Activated CD4-positive, alpha-beta memory T cell treated with anti-CD3 and anti-CD28 coated beads for 36 hours (primary cell): Measurements from ENCODE around the gene ERMN. TPM values are rescaled to one million over a fixed set of nuclear protein-coding genes. Genes with fewer than 3 reads are reported as not detected.
"Not testable (repeated sequence)": the region's sequence is repeated elsewhere in the genome, so short reads cannot be mapped to it uniquely, and the experiment has no call there.

Source experiments
- CTCF ChIA-PET: fragments of 350-600 bp; sonication (Branson Sonifier 250); formaldehyde crosslinking; loops from one replicate; lab custom pipeline; 2021; ENCODE audit warnings: antibody characterized with exemption, inconsistent platforms; lab: Charles Lee
- POLR2A ChIA-PET: fragments of 350-600 bp; sonication (Branson Sonifier 250); formaldehyde crosslinking; loops from one replicate; lab custom pipeline; 2021; ENCODE audit warnings: antibody characterized with exemption; lab: Charles Lee
- DNase-seq: peaks from one replicate; pipeline ENCODE4 v3.0.0-alpha.2; 2020
- H3K27ac Mint-ChIP-seq: one replicate; pipeline ENCODE4 v1.8.0; 2021; ENCODE audit warnings: mixed read lengths
- H3K27me3 Mint-ChIP-seq: one replicate; pipeline ENCODE4 v1.8.0; 2021; ENCODE audit warnings: mixed read lengths
- H3K36me3 Mint-ChIP-seq: one replicate; pipeline ENCODE4 v1.8.0; 2021; ENCODE audit warnings: mixed read lengths
- H3K4me1 Mint-ChIP-seq: one replicate; pipeline ENCODE4 v1.8.0; 2021; ENCODE audit warnings: low read depth, mixed read lengths
- H3K4me3 Mint-ChIP-seq: one replicate; pipeline ENCODE4 v1.8.0; 2021; ENCODE audit warnings: mild to moderate bottlenecking, mixed read lengths
- H3K9me3 Mint-ChIP-seq: one replicate; pipeline ENCODE4 v1.8.0; 2021; ENCODE audit warnings: mixed read lengths
- intact Hi-C: fragments of 100-400 bp; cut with micrococcal nuclease; formaldehyde crosslinking; loops from one replicate; pipeline ENCODE4 v1.15.1; 2023
- total RNA-seq, 2 experiments: library from RNA; stranded (reverse); gene quantifications; one replicate each; pipeline ENCODE4 v1.2.3, GENCODE V29; 2021

The ERMN gene, protein sequence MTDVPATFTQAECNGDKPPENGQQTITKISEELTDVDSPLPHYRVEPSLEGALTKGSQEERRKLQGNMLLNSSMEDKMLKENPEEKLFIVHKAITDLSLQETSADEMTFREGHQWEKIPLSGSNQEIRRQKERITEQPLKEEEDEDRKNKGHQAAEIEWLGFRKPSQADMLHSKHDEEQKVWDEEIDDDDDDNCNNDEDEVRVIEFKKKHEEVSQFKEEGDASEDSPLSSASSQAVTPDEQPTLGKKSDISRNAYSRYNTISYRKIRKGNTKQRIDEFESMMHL
- total RNA-seq: 1 to 10 TPM in 1 of 2 experiments, under 1 TPM in 1; 0.82 to 1.5 TPM

DNA sequence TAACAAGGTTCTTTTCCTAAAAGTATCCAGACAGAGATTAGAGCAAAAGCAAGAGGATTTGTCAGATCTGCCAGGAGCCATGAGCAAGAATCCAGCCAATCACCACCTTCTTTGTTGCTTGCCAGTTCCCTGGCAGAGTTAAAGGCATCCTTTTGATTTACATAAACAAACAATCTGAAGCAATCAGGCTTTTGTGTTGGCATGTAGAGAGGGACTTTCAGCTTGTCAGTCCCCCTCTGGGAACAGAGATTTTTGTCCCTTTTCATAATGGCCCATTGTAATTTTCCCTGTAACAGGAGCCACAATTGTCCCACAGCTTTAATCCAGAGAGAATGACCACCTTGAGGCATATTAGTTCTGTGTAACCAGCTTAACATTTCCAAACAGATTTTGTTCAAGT, at the start of gene ERMN:
Gene ERMN (minus strand): TSS at position 39 of the 400 bp plus-strand sequence. CDS start 182 bp downstream, outside the sequence.
- H3K4me1 Mint-ChIP-seq: peaks cover 26% of the 10 kb centered on the region
- DNase-seq: no peak
- ChIA-PET POLR2A (interaction anchor here (1.2 kb wide), 2 partner anchors 88 to 135 kb away, joined by 3 to 6 read pairs; no protein-coding TSS in a partner anchor), CTCF (interaction anchor here (0.6 to 17.2 kb wide), 17 partner anchors 8 to 471 kb away, joined by 3 to 316 read pairs (median 26); partner anchors contain the start of genes ACVR1C and CYTIP)
- intact Hi-C loops: loop anchor here (2.0 kb wide), 2 partner anchors 13 to 151 kb away; no protein-coding TSS in a partner anchor
- peaks cover 6% of the 10 kb centered on the region for H3K36me3 Mint-ChIP-seq
- H3K27ac Mint-ChIP-seq: no peak within 1 kb of the TSS
- H3K9me3 Mint-ChIP-seq: no peaks in the 10 kb centered on the region
- H3K27me3 Mint-ChIP-seq: no peaks in the 10 kb centered on the region
- H3K4me3 Mint-ChIP-seq: no peak within 1 kb of the TSS

DNA sequence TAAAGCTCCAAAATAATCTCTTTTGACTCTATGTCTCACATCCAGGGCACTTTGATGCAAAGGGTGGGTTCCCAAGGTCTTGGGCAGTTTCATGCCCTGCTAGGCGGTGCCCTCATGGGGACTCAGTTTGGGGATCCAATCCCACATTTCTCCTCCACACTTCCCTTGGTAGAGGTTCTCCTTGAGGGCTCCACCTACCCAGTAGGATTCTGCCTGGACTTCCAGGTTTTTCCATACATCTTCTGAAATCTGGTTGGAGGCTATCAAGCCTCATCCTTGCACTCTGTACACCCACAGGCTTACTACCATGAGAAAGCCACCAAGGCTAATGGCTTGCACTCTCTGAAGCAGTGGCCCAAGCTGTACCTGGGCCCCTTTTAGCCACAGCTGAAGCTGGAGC, 49.8 kb upstream of the ERMN start:
- peaks cover 27% of the 10 kb centered on the region for H3K9me3 Mint-ChIP-seq

DNA sequence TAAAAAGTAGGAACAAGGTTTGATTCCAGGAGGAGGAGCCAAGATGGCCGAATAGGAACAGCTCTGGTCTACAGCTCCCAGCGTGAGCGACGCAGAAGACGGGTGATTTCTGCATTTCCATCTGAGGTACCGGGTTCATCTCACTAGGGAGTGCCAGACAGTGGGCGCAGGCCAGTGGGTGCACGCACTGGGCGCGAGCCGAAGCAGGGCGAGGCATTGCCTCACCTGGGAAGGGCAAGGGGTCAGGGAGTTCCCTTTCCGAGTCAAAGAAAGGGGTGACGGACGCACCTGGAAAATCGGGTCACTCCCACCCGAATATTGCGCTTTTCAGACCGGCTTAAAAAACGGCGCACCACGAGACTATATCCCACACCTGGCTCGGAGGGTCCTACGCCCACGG, 42.9 kb upstream of the ERMN start:
- intact Hi-C loops, H3K27ac Mint-ChIP-seq, H3K27me3 Mint-ChIP-seq, DNase-seq, H3K9me3 Mint-ChIP-seq, CTCF ChIA-PET, H3K4me3 Mint-ChIP-seq, H3K36me3 Mint-ChIP-seq, POLR2A ChIA-PET: not testable (repeated sequence)
- H3K4me1 Mint-ChIP-seq: peaks cover 19% of the 10 kb centered on the region

More for the DNA sequence above, 49.8 kb upstream of the ERMN start:
- POLR2A ChIA-PET: no interaction called here
- H3K27me3 Mint-ChIP-seq: no peaks in the 10 kb centered on the region
- DNase-seq: no peak
- peaks cover 8% of the 10 kb centered on the region for H3K4me1 Mint-ChIP-seq
- no peak overlapping the region for H3K4me3 Mint-ChIP-seq
- H3K27ac Mint-ChIP-seq: no peak overlapping the region
- peaks cover 36% of the 10 kb centered on the region for H3K36me3 Mint-ChIP-seq
- intact Hi-C loops: no loop called here
- CTCF ChIA-PET: interaction anchor here (0.6 kb wide), 1 partner anchor 38 kb away, joined by 3 read pairs; no protein-coding TSS in a partner anchor

DNA sequence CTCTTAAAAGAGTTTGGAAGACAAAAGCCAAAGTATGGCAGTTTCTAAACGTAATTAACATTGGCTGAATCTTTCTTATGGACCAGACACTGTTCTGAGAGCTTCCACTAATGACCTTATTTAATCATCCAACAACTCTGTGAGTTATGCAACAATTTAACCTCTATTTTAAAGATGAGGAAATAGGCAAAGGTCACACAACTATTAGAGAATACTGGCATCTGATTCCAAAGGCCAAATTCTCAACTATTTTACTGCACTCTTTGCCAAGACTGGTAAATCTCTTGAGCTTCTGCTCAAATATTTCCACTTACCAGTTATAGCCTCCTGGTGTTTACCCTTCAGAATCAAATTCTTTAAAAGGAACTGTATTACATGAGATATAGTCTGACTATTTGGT, 42.1 kb upstream of the ERMN start:
- H3K4me3 Mint-ChIP-seq: no peak overlapping the region
- no peak overlapping the region for H3K27ac Mint-ChIP-seq
- peaks cover 13% of the 10 kb centered on the region for H3K36me3 Mint-ChIP-seq
- POLR2A ChIA-PET: no interaction called here
- no peaks in the 10 kb centered on the region for H3K27me3 Mint-ChIP-seq
- intact Hi-C loops: no loop called here
- H3K4me1 Mint-ChIP-seq: peaks cover 24% of the 10 kb centered on the region
- CTCF ChIA-PET: interaction anchor here (1.7 kb wide), 1 partner anchor 40 kb away, joined by 5 read pairs; no protein-coding TSS in a partner anchor
- no peak for DNase-seq
- H3K9me3 Mint-ChIP-seq: peaks cover 2% of the 10 kb centered on the region

DNA sequence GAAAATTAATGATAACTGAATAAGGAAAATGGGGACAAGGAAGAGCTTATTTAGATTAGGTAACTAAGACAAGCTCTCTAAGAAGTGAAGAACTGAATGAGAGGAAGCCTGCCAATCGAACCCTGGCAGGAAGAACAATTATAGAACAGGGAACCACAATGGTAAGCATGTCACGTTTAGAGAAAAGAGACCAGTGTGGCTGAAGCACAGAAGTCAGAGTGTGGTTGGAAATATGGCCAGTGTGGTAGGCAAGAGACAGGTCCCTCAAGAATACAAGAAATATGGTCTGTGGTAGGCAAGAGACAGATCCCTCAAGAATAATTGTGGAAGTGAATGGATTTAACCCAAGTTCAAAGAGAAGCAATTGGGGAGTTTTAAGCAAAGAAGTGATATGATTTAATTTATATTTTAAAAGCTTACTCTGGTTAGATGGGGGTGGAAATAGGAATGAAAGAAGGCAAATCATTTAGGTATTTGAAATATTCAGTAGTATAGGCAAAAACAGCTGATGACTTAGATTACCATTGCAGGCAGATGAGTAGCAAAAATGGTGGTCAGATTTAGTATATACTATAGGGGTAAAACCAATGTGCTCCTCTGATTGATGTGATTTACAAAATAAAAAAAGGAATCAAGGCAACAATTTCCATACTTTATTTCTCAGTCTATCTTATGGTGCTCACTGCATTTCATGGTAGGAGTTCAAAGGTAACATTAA, 38.8 kb upstream of the ERMN start:
- peaks cover 25% of the 10 kb centered on the region for H3K9me3 Mint-ChIP-seq
- peak overlapping the region; percentile 23 for H3K27ac Mint-ChIP-seq

DNA sequence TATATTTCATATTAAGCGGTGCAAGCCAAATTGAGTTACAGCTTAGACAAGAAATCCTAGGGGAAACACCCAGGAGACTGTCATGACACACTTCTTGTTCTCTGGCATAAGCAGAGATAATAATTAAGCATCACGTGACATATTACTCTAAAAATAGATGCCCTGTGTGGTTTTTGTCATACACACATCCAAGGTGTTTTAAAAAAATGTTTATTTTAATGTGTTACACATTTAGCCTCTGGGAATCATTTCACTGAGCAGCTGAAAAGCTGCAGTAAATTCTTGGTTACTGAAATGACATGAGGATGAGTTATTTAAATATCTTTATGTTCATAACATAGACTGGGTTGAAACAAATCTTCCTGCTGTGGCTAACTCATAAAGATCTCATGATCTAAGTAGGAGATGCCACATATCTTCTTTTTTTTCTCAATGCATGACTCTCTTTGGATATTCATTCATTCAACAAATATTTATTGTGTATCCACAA, 38.0 kb upstream of the ERMN start:
- Mint-ChIP-seq H3K27me3 (no peaks in the 10 kb centered on the region), H3K9me3 (peaks cover 25% of the 10 kb centered on the region), H3K4me3 (no peak overlapping the region), H3K27ac (peak overlapping the region; percentile 23), H3K4me1 (peaks cover 24% of the 10 kb centered on the region), H3K36me3 (peaks cover 30% of the 10 kb centered on the region)
- DNase-seq: no peak
- CTCF ChIA-PET: interaction anchor here (1.0 to 3.3 kb wide), 3 partner anchors 27 to 62 kb away, joined by 3 to 14 read pairs (median 3); no protein-coding TSS in a partner anchor
- POLR2A ChIA-PET: interaction anchor here (1.4 kb wide), 1 partner anchor 51 kb away, joined by 4 read pairs; no protein-coding TSS in a partner anchor
- intact Hi-C loops: loop anchor here (1.0 to 2.0 kb wide), 3 partner anchors 27 to 49 kb away; no protein-coding TSS in a partner anchor

More for the DNA sequence above, 38.8 kb upstream of the ERMN start:
- H3K27me3 Mint-ChIP-seq: no peaks in the 10 kb centered on the region
- ChIA-PET POLR2A (interaction anchor here (1.4 kb wide), 1 partner anchor 50 kb away, joined by 4 read pairs; no protein-coding TSS in a partner anchor), CTCF (interaction anchor here (1.4 to 3.3 kb wide), 4 partner anchors 28 to 62 kb away, joined by 3 to 14 read pairs (median 4); no protein-coding TSS in a partner anchor)
- peaks cover 30% of the 10 kb centered on the region for H3K36me3 Mint-ChIP-seq
- no peak overlapping the region for H3K4me3 Mint-ChIP-seq
- peaks cover 24% of the 10 kb centered on the region for H3K4me1 Mint-ChIP-seq
- intact Hi-C loops: loop anchor here (2.0 kb wide), 2 partner anchors 28 to 48 kb away; no protein-coding TSS in a partner anchor
- peak; percentile 22 for DNase-seq

DNA sequence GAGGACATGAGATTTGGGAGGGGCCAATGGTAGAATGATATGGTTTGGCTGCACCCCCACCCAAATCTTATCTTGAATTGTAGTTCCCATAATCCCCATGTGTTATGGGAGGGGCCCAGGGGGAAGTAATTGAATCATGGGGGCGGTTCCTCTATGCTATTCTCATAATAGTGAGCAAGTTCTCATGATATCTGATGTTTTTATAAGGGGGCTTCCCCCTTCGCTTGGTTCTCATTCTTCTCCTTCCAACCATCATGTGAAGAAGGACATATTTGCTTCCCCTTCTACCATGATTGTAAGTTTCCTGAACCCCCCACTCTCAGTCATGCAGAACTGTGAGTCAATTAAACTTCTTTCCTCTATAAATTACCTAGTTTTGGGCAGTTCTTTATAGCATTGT, 37.0 kb upstream of the ERMN start:
- H3K27ac Mint-ChIP-seq: no peak overlapping the region
- H3K36me3 Mint-ChIP-seq: peaks cover 30% of the 10 kb centered on the region
- no peak overlapping the region for H3K4me3 Mint-ChIP-seq
- POLR2A ChIA-PET: interaction anchor here (1.4 kb wide), 1 partner anchor 52 kb away, joined by 4 read pairs; no protein-coding TSS in a partner anchor
- intact Hi-C loops: loop anchor here (1.0 kb wide), 1 partner anchor 42 kb away; no protein-coding TSS in a partner anchor
- H3K27me3 Mint-ChIP-seq: no peaks in the 10 kb centered on the region
- CTCF ChIA-PET: interaction anchor here (1.0 to 3.3 kb wide), 2 partner anchors 26 to 35 kb away, joined by 3 to 14 read pairs; no protein-coding TSS in a partner anchor
- H3K4me1 Mint-ChIP-seq: peaks cover 25% of the 10 kb centered on the region
- no peak for DNase-seq
- peaks cover 25% of the 10 kb centered on the region for H3K9me3 Mint-ChIP-seq

DNA sequence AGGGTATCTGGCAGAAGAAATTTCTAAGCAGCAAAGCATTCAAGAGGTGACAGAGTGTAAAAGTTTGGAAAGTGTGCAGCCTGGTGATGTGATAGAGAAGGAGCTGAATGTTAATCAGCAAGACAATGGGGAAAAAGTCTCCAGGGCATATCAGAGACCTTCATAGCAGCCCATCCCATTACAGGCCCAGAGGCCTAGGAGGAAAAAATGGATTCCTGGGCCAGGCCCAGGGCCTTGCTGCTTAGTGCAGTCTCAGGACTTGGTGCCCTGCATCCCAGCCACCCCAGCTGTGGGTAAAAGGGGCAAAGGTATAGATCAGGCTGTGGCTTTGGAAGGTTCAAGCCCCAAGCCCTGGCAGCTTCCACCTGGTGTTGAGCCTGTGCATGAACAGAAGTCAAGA, 35.9 kb upstream of the ERMN start:
- Mint-ChIP-seq H3K9me3 (peaks cover 25% of the 10 kb centered on the region), H3K27ac (no peak overlapping the region), H3K4me3 (no peak overlapping the region), H3K4me1 (peaks cover 28% of the 10 kb centered on the region), H3K36me3 (peaks cover 28% of the 10 kb centered on the region), H3K27me3 (no peaks in the 10 kb centered on the region)
- CTCF ChIA-PET: no interaction called here
- POLR2A ChIA-PET: no interaction called here
- no peak for DNase-seq
- intact Hi-C loops: no loop called here

DNA sequence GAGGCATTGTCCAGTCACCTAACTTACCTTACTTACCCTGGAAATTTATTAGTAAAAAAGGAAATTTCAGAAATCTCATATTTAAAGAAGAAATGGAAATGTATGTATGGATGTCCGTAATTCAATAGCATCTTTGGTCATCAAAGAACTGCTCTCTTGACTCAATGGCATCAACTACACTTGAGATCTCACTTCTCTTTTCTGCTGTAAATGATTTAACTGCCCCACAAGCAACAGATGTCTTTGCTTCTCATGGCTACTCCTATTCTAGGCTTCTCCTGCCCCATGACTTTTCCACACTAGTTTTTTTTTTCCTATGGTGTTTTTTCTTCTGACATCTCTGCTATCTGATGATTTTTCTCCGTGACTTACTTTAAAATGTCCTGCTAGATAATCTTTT, 34.0 kb upstream of the ERMN start:
- Mint-ChIP-seq H3K27ac (no peak overlapping the region), H3K36me3 (peaks cover 25% of the 10 kb centered on the region), H3K4me1 (peaks cover 28% of the 10 kb centered on the region), H3K9me3 (peaks cover 25% of the 10 kb centered on the region), H3K27me3 (no peaks in the 10 kb centered on the region), H3K4me3 (no peak overlapping the region)
- DNase-seq: no peak
- ChIA-PET POLR2A (no interaction called here), CTCF (no interaction called here)
- intact Hi-C loops: no loop called here

DNA sequence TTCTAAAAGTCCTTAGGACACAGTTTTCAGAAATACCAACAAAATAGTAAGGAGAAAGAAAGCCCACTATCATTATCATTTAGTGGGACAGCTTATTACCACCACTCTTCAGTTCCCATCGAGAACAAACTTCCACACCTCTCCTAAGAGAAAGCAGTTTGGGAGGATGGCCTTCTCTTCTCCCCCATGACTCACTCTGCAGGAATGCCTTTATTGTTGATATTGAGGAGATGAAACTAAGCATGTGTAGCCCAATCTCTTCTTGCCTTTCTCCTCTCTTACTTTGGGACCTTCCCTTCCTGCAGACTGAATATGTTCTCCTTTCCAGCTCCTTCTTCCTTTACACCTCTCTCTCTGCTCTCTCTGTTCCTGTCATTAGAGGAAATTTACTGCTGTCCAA, 30.0 kb upstream of the ERMN start:
- Mint-ChIP-seq H3K4me1 (peaks cover 14% of the 10 kb centered on the region), H3K4me3 (no peak overlapping the region), H3K36me3 (peaks cover 6% of the 10 kb centered on the region), H3K27ac (no peak overlapping the region), H3K27me3 (no peaks in the 10 kb centered on the region), H3K9me3 (peaks cover 3% of the 10 kb centered on the region)
- CTCF ChIA-PET: interaction anchor here (10.0 kb wide), 1 partner anchor 19 kb away, joined by 64 read pairs; no protein-coding TSS in a partner anchor
- intact Hi-C loops: no loop called here
- no peak for DNase-seq
- POLR2A ChIA-PET: no interaction called here

DNA sequence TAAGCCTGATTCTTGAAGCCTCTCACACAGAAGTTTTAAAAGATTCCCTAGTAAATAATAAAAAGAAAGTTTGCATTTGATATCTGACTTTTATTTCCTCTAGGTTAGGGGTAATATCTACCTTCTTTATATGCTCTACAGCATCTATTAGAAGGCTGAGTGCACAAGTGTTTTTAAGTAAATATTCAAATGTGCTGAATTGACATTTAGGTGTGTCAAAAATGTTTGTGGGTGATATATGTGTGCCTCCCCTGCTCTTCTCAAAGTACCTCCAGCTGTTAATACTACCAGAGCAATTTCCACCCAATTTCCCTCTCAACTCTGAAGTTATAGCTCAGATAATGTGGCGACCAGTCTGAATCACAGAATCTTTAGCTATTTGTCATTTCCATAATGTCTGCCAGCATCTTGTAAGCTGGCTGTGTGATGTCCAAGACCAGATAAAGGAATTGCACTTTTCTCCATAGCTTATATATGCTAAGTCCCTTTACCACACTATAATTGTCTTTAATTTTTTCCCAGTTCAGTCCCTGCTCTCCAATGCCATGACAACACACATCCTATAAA, 24.4 kb upstream of the ERMN start:
- Mint-ChIP-seq H3K4me3 (no peak overlapping the region), H3K27me3 (no peaks in the 10 kb centered on the region), H3K9me3 (peaks cover 4% of the 10 kb centered on the region), H3K36me3 (peaks cover 7% of the 10 kb centered on the region), H3K4me1 (peaks cover 14% of the 10 kb centered on the region), H3K27ac (no peak overlapping the region)
- POLR2A ChIA-PET: no interaction called here
- DNase-seq: no peak
- intact Hi-C loops: no loop called here
- CTCF ChIA-PET: interaction anchor here (0.7 to 10.0 kb wide), 2 partner anchors 14 to 22 kb away, joined by 3 to 64 read pairs; no protein-coding TSS in a partner anchor
